Measurements from ENCODE around the gene CCDC170. TPM values are rescaled to one million over a fixed set of nuclear protein-coding genes. Genes with fewer than 3 reads are reported as not detected.

CCDC170 gene
- total RNA-seq, 1 experiment from 2014 or later, result not detected

- no peaks in the 10 kb centered on the region for H3K4me1 Mint-ChIP-seq (ENCODE audit: insufficient read depth, unreplicated experiment)
- CTCF ChIA-PET, result no interaction called here
- no TSS peak for BruUV-seq (replicated peaks)
- H3K36me3 Mint-ChIP-seq (ENCODE audit: insufficient read depth, unreplicated experiment), result no peaks in the 10 kb centered on the region
- H3K9me3 Mint-ChIP-seq (ENCODE audit: unreplicated experiment), result no peaks in the 10 kb centered on the region
- intact Hi-C loops (cut with micrococcal nuclease), result no loop called here
- DNase-seq (ENCODE audit: unreplicated experiment), result no peak
- POLR2A ChIA-PET, result interaction anchor here (0.6 kb wide), 2 partner anchors 214 to 876 kb away, joined by 4 read pairs; no protein-coding TSS in a partner anchor
- no peak overlapping the region for H3K4me3 Mint-ChIP-seq (ENCODE audit: unreplicated experiment)
- no peak overlapping the region for H3K27ac Mint-ChIP-seq (ENCODE audit: low read depth, unreplicated experiment)
- H3K27me3 Mint-ChIP-seq (ENCODE audit: insufficient read depth, unreplicated experiment), result no peaks in the 10 kb centered on the region
- TF ChIP-seq CTCF (IDR thresholded peaks at IDR 0.05; ENCODE audit: unreplicated experiment), result no peak
These were observed 57.5 kb downstream of the CCDC170 start for GRCh38 chr6:151551223-151551857.

GRCh38 chr6:151553416-151554165, 59.8 kb downstream of the CCDC170 start:
- H3K36me3 Mint-ChIP-seq (ENCODE audit: insufficient read depth, unreplicated experiment), result no peaks in the 10 kb centered on the region
- CTCF ChIA-PET, result no interaction called here
- no peak overlapping the region for H3K4me3 Mint-ChIP-seq (ENCODE audit: unreplicated experiment)
- no peaks in the 10 kb centered on the region for H3K27me3 Mint-ChIP-seq (ENCODE audit: insufficient read depth, unreplicated experiment)
- no peak for TF ChIP-seq CTCF (IDR thresholded peaks at IDR 0.05; ENCODE audit: unreplicated experiment)
- POLR2A ChIA-PET, result interaction anchor here (0.7 kb wide), 1 partner anchor 208 kb away, joined by 3 read pairs; no protein-coding TSS in a partner anchor
- H3K9me3 Mint-ChIP-seq (ENCODE audit: unreplicated experiment), result no peaks in the 10 kb centered on the region
- H3K27ac Mint-ChIP-seq (ENCODE audit: low read depth, unreplicated experiment), result no peak overlapping the region
- no peak for DNase-seq (ENCODE audit: unreplicated experiment)
- no peaks in the 10 kb centered on the region for H3K4me1 Mint-ChIP-seq (ENCODE audit: insufficient read depth, unreplicated experiment)
- no TSS peak for BruUV-seq (replicated peaks)
- intact Hi-C loops (cut with micrococcal nuclease), result no loop called here

GRCh38 chr6:151561238-151561637, 67.4 kb downstream of the CCDC170 start:
- Mint-ChIP-seq H3K4me3 (ENCODE audit: unreplicated experiment) (no peak overlapping the region), H3K4me1 (ENCODE audit: insufficient read depth, unreplicated experiment) (no peaks in the 10 kb centered on the region), H3K36me3 (ENCODE audit: insufficient read depth, unreplicated experiment) (no peaks in the 10 kb centered on the region), H3K9me3 (ENCODE audit: unreplicated experiment) (peaks cover 7% of the 10 kb centered on the region), H3K27ac (ENCODE audit: low read depth, unreplicated experiment) (no peak overlapping the region), H3K27me3 (ENCODE audit: insufficient read depth, unreplicated experiment) (no peaks in the 10 kb centered on the region)
- ChIA-PET CTCF (no interaction called here), POLR2A (no interaction called here)
- no TSS peak for BruUV-seq (replicated peaks)
- TF ChIP-seq CTCF (IDR thresholded peaks at IDR 0.05; ENCODE audit: unreplicated experiment), result no peak
- DNase-seq (ENCODE audit: unreplicated experiment), result no peak
- intact Hi-C loops (cut with micrococcal nuclease), result no loop called here

- H3K27ac Mint-ChIP-seq (ENCODE audit: low read depth, unreplicated experiment), result no peak overlapping the region
- H3K27me3 Mint-ChIP-seq (ENCODE audit: insufficient read depth, unreplicated experiment), result no peaks in the 10 kb centered on the region
- intact Hi-C loops (cut with micrococcal nuclease), result no loop called here
- H3K9me3 Mint-ChIP-seq (ENCODE audit: unreplicated experiment), result peaks cover 5% of the 10 kb centered on the region
- H3K4me3 Mint-ChIP-seq (ENCODE audit: unreplicated experiment), result no peak overlapping the region
- H3K4me1 Mint-ChIP-seq (ENCODE audit: insufficient read depth, unreplicated experiment), result no peaks in the 10 kb centered on the region
- TF ChIP-seq CTCF (IDR thresholded peaks at IDR 0.05; ENCODE audit: unreplicated experiment), result no peak
- POLR2A ChIA-PET, result no interaction called here
- DNase-seq (ENCODE audit: unreplicated experiment), result no peak
- no TSS peak for BruUV-seq (replicated peaks)
- CTCF ChIA-PET, result interaction anchor here (0.7 kb wide), 1 partner anchor 212 kb away, joined by 5 read pairs; no protein-coding TSS in a partner anchor
- peaks cover 5% of the 10 kb centered on the region for H3K36me3 Mint-ChIP-seq (ENCODE audit: insufficient read depth, unreplicated experiment)
These were observed 70.8 kb downstream of the CCDC170 start for GRCh38 chr6:151564654-151565053.

Data from MCF 10A (cell line).